ENCODE measurements around the gene SLC6A18.
"Not testable (repeated sequence)": the region's sequence is repeated elsewhere in the genome, so short reads cannot be mapped to it uniquely, and the experiment has no call there.

Gene SLC6A18

DNA sequence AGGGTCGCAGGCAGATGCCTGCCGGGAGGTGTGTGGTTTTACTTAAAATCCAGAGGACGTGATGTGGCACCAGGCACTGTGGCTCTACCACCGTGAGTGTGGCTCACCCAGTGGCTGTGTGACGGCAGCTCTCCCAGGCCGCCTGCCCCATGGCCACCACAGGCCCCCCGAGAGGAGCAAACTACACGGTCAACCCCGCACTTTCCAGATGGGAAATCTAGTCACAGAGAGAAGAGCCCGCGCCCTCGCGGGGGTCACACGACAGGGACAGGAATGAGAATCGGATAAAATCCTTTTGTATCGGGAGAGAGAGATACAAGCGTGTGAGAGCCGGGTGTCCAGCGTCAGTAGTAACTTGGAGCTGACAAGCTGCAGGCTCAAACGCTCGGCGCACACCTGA, 45.2 kb downstream of the SLC6A18 start:
- in situ Hi-C loops (cut with MboI; ENCODE audit: low sequenced_read_pairs, unreplicated experiment): no loop called here
- TF ChIP-seq, protein P1, sequence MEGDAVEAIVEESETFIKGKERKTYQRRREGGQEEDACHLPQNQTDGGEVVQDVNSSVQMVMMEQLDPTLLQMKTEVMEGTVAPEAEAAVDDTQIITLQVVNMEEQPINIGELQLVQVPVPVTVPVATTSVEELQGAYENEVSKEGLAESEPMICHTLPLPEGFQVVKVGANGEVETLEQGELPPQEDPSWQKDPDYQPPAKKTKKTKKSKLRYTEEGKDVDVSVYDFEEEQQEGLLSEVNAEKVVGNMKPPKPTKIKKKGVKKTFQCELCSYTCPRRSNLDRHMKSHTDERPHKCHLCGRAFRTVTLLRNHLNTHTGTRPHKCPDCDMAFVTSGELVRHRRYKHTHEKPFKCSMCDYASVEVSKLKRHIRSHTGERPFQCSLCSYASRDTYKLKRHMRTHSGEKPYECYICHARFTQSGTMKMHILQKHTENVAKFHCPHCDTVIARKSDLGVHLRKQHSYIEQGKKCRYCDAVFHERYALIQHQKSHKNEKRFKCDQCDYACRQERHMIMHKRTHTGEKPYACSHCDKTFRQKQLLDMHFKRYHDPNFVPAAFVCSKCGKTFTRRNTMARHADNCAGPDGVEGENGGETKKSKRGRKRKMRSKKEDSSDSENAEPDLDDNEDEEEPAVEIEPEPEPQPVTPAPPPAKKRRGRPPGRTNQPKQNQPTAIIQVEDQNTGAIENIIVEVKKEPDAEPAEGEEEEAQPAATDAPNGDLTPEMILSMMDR (IDR thresholded peaks at IDR 0.05; ENCODE audit: borderline replicate concordance, control extremely low read depth, extremely low read depth, insufficient read depth, missing control alignments): no peak

DNA sequence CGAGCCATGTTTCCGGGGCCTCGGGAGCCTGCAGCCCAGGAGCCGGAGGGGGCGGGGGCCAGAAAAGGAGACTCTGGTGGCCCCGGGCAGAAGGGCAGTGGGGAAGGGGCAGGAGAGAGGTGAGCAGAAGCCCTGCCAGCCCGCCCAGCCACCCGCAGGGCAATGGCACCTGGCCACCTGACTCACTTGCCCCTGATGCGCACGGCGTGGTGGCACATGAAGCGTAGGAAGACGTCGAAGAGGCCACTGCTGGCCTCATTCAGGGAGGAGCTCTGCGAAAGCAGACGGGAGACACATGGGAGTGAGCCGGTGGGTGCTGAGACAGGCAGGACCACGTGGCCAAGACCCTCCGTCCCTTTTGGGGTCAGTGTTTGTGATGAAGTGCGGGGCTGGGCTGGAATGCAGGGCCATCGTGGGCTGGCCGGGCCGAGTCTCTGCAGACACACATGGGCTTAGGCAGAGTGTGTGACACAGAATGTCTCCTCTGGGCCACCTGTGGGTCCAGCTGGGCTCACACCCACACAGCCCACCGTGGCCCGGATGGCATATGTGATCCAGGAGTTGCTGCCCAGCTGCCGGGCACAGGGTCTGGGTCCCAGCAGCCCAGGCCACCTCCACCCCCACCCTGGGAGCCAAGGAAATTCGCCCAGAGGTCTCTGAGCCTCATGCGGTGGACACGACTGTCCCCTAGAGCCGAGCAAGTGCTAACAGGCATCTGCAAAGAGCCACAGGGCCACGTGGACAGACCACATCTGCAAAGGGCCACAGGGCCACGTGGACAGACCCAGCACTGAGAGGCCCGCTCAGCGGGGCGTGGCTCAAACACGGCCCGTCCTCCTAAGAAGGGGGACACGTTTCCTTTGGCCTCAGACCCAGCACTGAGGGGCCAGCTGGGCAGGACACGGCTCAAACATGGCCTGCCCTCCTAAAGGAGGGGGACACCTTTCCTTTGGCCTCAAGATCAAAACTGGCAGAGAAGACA, 46.0 kb downstream of the SLC6A18 start:
- DNase-seq (ENCODE audit: low spot score): no peak
- TF ChIP-seq, protein P1 (IDR thresholded peaks at IDR 0.05; ENCODE audit: borderline replicate concordance, control extremely low read depth, extremely low read depth, insufficient read depth, missing control alignments): no peak
- in situ Hi-C loops (cut with MboI; ENCODE audit: low sequenced_read_pairs, unreplicated experiment): no loop called here

More for the DNA sequence above, 45.2 kb downstream of the SLC6A18 start:
- DNase-seq (ENCODE audit: low spot score): no peak

DNA sequence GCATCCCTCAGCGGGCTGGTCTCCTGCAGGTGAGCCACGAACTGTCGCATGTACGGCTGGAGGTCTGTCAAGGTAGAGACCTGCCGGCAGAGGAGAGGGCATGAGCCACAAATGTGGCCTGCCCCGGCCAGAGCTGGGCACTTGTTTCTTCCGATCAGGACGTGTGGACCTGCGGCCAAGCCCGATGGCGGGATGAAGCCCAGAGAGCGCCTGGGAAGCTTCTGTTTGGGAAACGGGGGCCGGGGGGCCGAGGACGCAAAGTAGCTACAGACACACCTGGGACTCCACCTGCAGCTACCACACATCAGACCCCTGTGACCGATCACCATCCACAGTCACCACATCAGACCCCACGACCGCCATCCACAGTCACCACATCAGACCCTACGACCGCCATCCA, 47.0 kb downstream of the SLC6A18 start:
- in situ Hi-C loops (cut with MboI; ENCODE audit: low sequenced_read_pairs, unreplicated experiment): no loop called here
- TF ChIP-seq, protein P1 (IDR thresholded peaks at IDR 0.05; ENCODE audit: borderline replicate concordance, control extremely low read depth, extremely low read depth, insufficient read depth, missing control alignments): no peak
- DNase-seq (ENCODE audit: low spot score): no peak

DNA sequence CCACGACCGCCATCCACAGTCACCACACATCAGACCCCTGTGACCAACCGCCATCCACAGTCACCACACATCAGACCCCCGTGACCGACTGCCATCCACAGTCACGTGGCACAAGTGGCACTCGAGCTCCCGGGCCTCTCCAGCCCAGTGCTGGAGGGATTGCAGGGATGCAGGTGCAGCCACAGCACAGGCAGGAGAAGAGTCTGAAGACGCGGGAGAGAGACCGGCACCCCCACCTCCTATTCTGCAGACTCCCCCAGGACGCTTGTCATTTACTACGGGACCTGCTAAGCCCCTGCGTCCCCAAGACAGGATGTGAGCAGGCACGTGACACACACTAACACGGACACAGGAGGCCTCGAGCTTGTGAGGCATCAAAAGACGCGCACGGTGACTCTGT, 48.6 kb downstream of the SLC6A18 start:
- in situ Hi-C loops (cut with MboI; ENCODE audit: low sequenced_read_pairs, unreplicated experiment): no loop called here
- no peak for DNase-seq (ENCODE audit: low spot score)
- TF ChIP-seq, protein P1 (IDR thresholded peaks at IDR 0.05; ENCODE audit: borderline replicate concordance, control extremely low read depth, extremely low read depth, insufficient read depth, missing control alignments): no peak

DNA sequence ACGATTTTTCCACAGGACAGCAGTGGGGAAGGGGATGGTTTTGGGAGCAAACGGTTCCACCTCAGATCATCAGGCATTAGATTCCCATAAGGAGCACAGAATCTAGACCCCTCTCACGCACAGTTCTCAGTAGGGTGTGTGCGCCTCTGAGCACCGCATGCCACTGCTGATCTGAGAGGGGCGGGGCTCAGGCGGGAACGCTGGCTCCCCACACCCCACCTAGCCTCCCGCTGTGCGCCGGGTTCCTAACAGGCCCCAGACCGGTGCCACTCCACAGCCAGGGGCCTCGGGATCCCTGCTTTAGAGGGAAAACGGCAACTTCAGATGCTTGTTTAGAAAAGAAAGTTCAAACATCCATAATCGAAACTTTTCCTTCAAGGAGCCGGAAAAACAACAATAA, 49.3 kb downstream of the SLC6A18 start:
- TF ChIP-seq, protein P1 (IDR thresholded peaks at IDR 0.05; ENCODE audit: borderline replicate concordance, control extremely low read depth, extremely low read depth, insufficient read depth, missing control alignments): no peak
- no peak for DNase-seq (ENCODE audit: low spot score)
- in situ Hi-C loops (cut with MboI; ENCODE audit: low sequenced_read_pairs, unreplicated experiment): no loop called here

DNA sequence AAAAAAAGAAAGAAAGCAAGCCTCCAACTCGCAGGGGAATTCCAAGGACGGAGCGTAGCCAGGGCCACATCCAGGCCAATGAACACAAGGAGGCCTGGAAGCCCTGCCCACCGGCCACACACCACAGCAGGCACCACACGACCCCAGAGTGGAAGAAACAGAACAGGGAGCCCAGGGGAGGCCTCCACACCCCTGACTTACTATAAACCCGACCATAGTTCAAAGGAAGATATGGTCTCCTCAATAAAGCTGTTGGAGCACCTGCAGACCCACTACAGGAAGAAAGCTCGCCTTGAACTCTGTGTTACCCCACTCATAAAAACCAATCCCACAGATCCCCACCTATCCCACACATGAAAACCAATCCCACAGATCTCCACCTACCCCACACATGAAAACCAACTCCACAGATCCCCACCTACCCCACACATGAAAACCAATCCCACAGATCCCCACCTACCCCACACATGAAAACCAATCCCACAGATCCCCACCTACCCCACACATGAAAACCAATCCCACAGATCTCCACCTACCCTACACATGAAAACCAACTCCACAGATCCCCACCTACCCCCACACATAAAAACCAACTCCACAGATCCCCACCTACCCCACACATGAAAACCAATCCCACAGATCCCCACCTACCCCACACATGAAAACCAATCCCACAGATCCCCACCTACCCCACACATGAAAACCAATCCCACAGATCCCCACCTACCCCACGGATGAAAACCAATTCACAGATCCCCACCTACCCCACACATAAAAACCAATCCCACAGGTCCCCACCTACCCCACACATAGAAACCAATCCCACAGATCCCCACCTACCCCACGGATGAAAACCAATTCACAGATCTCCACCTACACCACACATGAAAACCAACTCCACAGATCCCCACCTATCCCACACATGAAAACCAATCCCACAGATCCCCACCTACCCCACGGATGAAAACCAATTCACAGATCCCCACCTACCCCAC, 50.5 kb downstream of the SLC6A18 start:
- in situ Hi-C loops (cut with MboI; ENCODE audit: low sequenced_read_pairs, unreplicated experiment); DNase-seq (ENCODE audit: low spot score): not testable (repeated sequence)
